K562 (cell line): ENCODE results near the gene ZNF792. TPM values are rescaled to one million over a fixed set of nuclear protein-coding genes. Genes with fewer than 3 reads are reported as not detected.

ENCODE experiments used
- ATAC-seq: fragments of 200-7000 bp; cut with Tn5 transposase; 3 replicates; pipeline ENCODE4 v1.9.1; 2020; ENCODE audit warnings: moderate library complexity
- BruUV-seq: library from RNA; stranded (reverse); fragments of 400-500 nt; replicated peaks from 2 replicates; lab custom pipeline; 2021; lab: Mats Ljungman, UMichigan
- CTCF ChIA-PET: fragments of 300-600 bp; formaldehyde crosslinking; extraction: SDS; loops from one replicate; lab custom pipeline; 2021; ENCODE audit warnings: low intra/inter-chr PET ratio; lab: Yijun Ruan, JAX
- POLR2A ChIA-PET: fragments of 300-600, 350-650 bp; sonication (Branson Sonifier 250); formaldehyde crosslinking; extraction: SDS; loops from one replicate; lab custom pipeline; 2021; ENCODE audit warnings: antibody characterized with exemption, inconsistent platforms; lab: Yijun Ruan, JAX
- DNase-seq, 4 experiments: peaks; one replicate each; pipeline versions ENCODE4 v3.0.0 to v3.0.0-alpha.2; 2011 to 2018; ENCODE audit warnings: low spot score in 3 of 4, mixed read lengths in 3 of 4; ENCODE audit errors: extremely low read depth in 1 of 4
- FAIRE-seq: peaks from 2 replicates; lab custom pipeline; 2011; peaks lifted over from hg19 to GRCh38; lab: Jason Lieb, UNC
- H2AFZ ChIP-seq: 2 replicates; pipeline ENCODE4 v1.6.0; 2011; ENCODE audit warnings: low read depth, low read length, control low read depth, inconsistent platforms
- H3K27ac ChIP-seq: fragments of 200-600 bp; 3 replicates; pipeline ENCODE4 v1.8.0; 2011; ENCODE audit warnings: low read depth, mild to moderate bottlenecking, control low read depth, inconsistent platforms, low read length, moderate library complexity, mixed read lengths; ENCODE audit errors: extremely low read depth
- H3K27me3 ChIP-seq, 2 experiments: fragments of 300-600 bp in 1 of 2; 2 replicates in 1 of 2; 3 replicates in 1 of 2; pipeline versions ENCODE4 v1.6.0 to v1.8.0; 2011; ENCODE audit warnings: inconsistent platforms in 2 of 2, low read length in 2 of 2, mild to moderate bottlenecking in 1 of 2, mixed read lengths in 1 of 2, moderate library complexity in 1 of 2; ENCODE audit not compliant: control insufficient read depth in 2 of 2, insufficient read depth in 2 of 2
- H3K36me3 ChIP-seq: fragments of 300-600 bp; 3 replicates; pipeline ENCODE4 v1.8.0; 2011; ENCODE audit warnings: mild to moderate bottlenecking, low read length, inconsistent platforms; ENCODE audit not compliant: control insufficient read depth, insufficient read depth
- H3K4me1 ChIP-seq, 2 experiments: fragments of 200-600 bp in 1 of 2; replicated peaks in 1 of 2; 2 replicates in 1 of 2; 3 replicates in 1 of 2; pipeline versions ENCODE4 v1.5.1 to v1.8.0; 2011; ENCODE audit warnings: inconsistent platforms in 2 of 2, low read length in 2 of 2, mild to moderate bottlenecking in 1 of 2, mixed read lengths in 1 of 2, moderate library complexity in 1 of 2; ENCODE audit not compliant: control insufficient read depth in 2 of 2, insufficient read depth in 2 of 2
- H3K4me2 ChIP-seq: 2 replicates; pipeline ENCODE4 v1.6.1; 2011; ENCODE audit warnings: low read length, control low read depth, inconsistent platforms, mixed read lengths; ENCODE audit not compliant: insufficient read depth
- H3K4me3 ChIP-seq: fragments of 200-600 bp; sonication (generic), shearing (Covaris generic); 2 replicates; pipeline ENCODE4 v1.5.1; 2016; ENCODE audit warnings: control low read depth, inconsistent platforms
- H3K79me2 ChIP-seq: fragments of 200-600 bp; 3 replicates; pipeline ENCODE4 v1.8.0; 2011; ENCODE audit warnings: low read length, inconsistent platforms; ENCODE audit not compliant: control insufficient read depth, insufficient read depth
- H3K9ac ChIP-seq, 2 experiments: 2 replicates each; pipeline versions ENCODE4 v1.6.0 to v1.6.1; 2011; ENCODE audit warnings: low read depth in 2 of 2, low read length in 2 of 2, control low read depth in 1 of 2, inconsistent platforms in 1 of 2, mild to moderate bottlenecking in 1 of 2, mixed read lengths in 1 of 2; ENCODE audit not compliant: insufficient read depth in 1 of 2
- H3K9me1 ChIP-seq: one replicate; pipeline ENCODE4 v1.6.0; 2011; ENCODE audit warnings: inconsistent platforms, mild to moderate bottlenecking, low read length, moderate library complexity; ENCODE audit not compliant: control insufficient read depth, insufficient read depth
- H3K9me3 ChIP-seq: replicated peaks from 2 replicates; pipeline ENCODE4 v1.5.1; 2011; ENCODE audit warnings: low read depth, low read length, inconsistent platforms; ENCODE audit not compliant: control insufficient read depth, insufficient read depth
- H4K20me1 ChIP-seq: replicated peaks from 2 replicates; pipeline ENCODE4 v1.6.1; 2011; ENCODE audit warnings: low read length, inconsistent platforms, mixed read lengths; ENCODE audit not compliant: control insufficient read depth, insufficient read depth
- ARID2 ChIP-seq: fragments of 450-650 bp; IDR thresholded peaks from 2 replicates; pipeline ENCODE4 v1.6.1; 2017; ENCODE audit warnings: antibody characterized with exemption, mild to moderate bottlenecking
- CCNT2 ChIP-seq: IDR thresholded peaks from 2 replicates; pipeline ENCODE4 v1.6.1; 2011; ENCODE audit warnings: borderline replicate concordance, low read depth, mild to moderate bottlenecking, moderate library complexity, mixed read lengths, low read length; ENCODE audit not compliant: insufficient read length; ENCODE audit errors: extremely low read depth
- CHCHD3 ChIP-seq: fragments of 250-450 bp; sonication (Bioruptor Pico); IDR thresholded peaks from 2 replicates; pipeline ENCODE4 v2.1.2; 2022; ENCODE audit warnings: mild to moderate bottlenecking
- COPS2 ChIP-seq: fragments of 450-650 bp; conservative IDR thresholded peaks from 2 replicates; pipeline ENCODE4 v1.6.1; 2016; ENCODE audit warnings: mild to moderate bottlenecking, moderate library complexity
- DEAF1 ChIP-seq: fragments of 450-650 bp; formaldehyde crosslinking; IDR thresholded peaks from 2 replicates; pipeline ENCODE4 v1.4.0; 2020; ENCODE audit warnings: mild to moderate bottlenecking, moderate library complexity
- JUND ChIP-seq, 2 experiments: IDR thresholded peaks; 2 replicates in 1 of 2; 3 replicates in 1 of 2; pipeline ENCODE4 v1.6.1; 2011; ENCODE audit warnings: borderline replicate concordance in 2 of 2, low read depth in 2 of 2, low read length in 2 of 2, improper control_type of control experiment in 1 of 2, missing biosample characterization in 1 of 2, missing genetic modification characterization in 1 of 2, missing genetic modification reagents in 1 of 2
- SAFB ChIP-seq: fragments of 200-400 bp; formaldehyde crosslinking; IDR thresholded peaks from 2 replicates; pipeline ENCODE4 v1.6.1; 2017; ENCODE audit warnings: low read depth, low read length, borderline replicate concordance
- ZBTB1 ChIP-seq: sonication (generic); formaldehyde crosslinking; IDR thresholded peaks from 2 replicates; pipeline ENCODE4 v1.8.1; 2023; ENCODE audit warnings: missing genetic modification reagents, low read depth, mild to moderate bottlenecking, borderline replicate concordance
- ZBTB12 ChIP-seq: fragments of 250-450 bp; sonication (Bioruptor Pico); IDR thresholded peaks from 2 replicates; pipeline ENCODE4 v1.4.0; 2020
- ZBTB8A ChIP-seq: fragments of 450-650 bp; IDR thresholded peaks from 2 replicates; pipeline ENCODE4 v1.6.1; 2018; ENCODE audit warnings: mild to moderate bottlenecking, moderate library complexity; ENCODE audit not compliant: partially characterized antibody
- ZC3H4 ChIP-seq: sonication (generic); formaldehyde crosslinking; IDR thresholded peaks from 2 replicates; pipeline ENCODE4 v1.9.0; 2021; ENCODE audit warnings: missing genetic modification reagents, borderline replicate concordance
- ZKSCAN1 ChIP-seq: fragments of 150-350 bp; IDR thresholded peaks from 2 replicates; pipeline ENCODE4 v1.6.1; 2016; ENCODE audit warnings: low read depth, low read length
- WGBS: fragments of 100-300 bp; shearing (Covaris generic); methylation state at CpG from one replicate; pipeline ENCODE4 v1.1.6; 2016; ENCODE audit warnings: low coverage, mixed read lengths; ENCODE audit not compliant: insufficient coverage; ENCODE audit errors: missing lambda C conversion rate; 5-methylcytosine and 5-hydroxymethylcytosine counted together
- in situ Hi-C: fragments of 300-500 bp; cut with MboI; formaldehyde crosslinking; loops from 4 replicates; pipeline ENCODE4 v1.15.0; 2018; ENCODE audit warnings: inconsistent platforms, mixed read lengths
- intact Hi-C: fragments of 100-400 bp; cut with micrococcal nuclease; formaldehyde crosslinking; loops from 2 replicates; pipeline ENCODE4 v1.14.2; 2022
- polyA plus RNA-seq, 8 experiments: library from polyadenylated mRNA; depleted of rRNA in 4 of 8; stranded (reverse) in 5 of 8; unstranded in 3 of 8; fragments of >200 nt; fragmentation: Nextera tagmentation in 2 of 8; fragmentation: Illumina TruSeq in 1 of 8; extraction: Ambion mirVana in 2 of 8; extraction: Trizol in 1 of 8; gene quantifications; 2 replicates each; pipeline versions ENCODE4 v1.2.1 to v1.2.3, GENCODE V29; 2011 to 2014; ENCODE audit warnings: inconsistent platforms in 1 of 8, missing spikeins in 1 of 8
- total RNA-seq, 7 experiments: library from RNA; depleted of rRNA in 6 of 7; stranded (reverse); fragments of >200 nt in 6 of 7; fragmentation: Illumina TruSeq in 2 of 7; extraction: Trizol in 2 of 7; gene quantifications; 2 replicates each; pipeline versions ENCODE4 v1.2.1 to v1.2.3, GENCODE V29; 2011 to 2021; ENCODE audit warnings: low replicate concordance in 1 of 7

ZNF792 gene
- total and polyA plus RNA-seq, 9 of the 15 experiments (the other 6 are each of a cell fraction or from before 2014, with no cell fraction given): 3.3 to 16.5 (median 10.4) TPM

GRCh38 chr19:34990578-34991192, 26.7 kb upstream of the ZNF792 start:
- 0 out of 2 replicates have a peak, but pooled peaks cover 2% of the 10 kb centered on the region for H3K9me3 ChIP-seq
- ATAC-seq (no peak), DNase-seq (no peak), FAIRE-seq (peak; percentile 42)
- no peaks in the 10 kb centered on the region for H3K9me1 ChIP-seq
- WGBS: 6% methylated on average over 13 of the region's 13 CpGs
- no peaks in the 10 kb centered on the region for H3K79me2 ChIP-seq
- H4K20me1 ChIP-seq: no peaks in the 10 kb centered on the region
- H3K4me2 ChIP-seq: no peak overlapping the region
- in situ Hi-C loops (no loop called here), intact Hi-C loops (no loop called here)
- POLR2A ChIA-PET: interaction anchor here (1.0 to 2.3 kb wide), 2 partner anchors 9 to 20 kb away, joined by 3 to 9 read pairs; partner anchors contain the start of gene GRAMD1A
- TF ChIP-seq ZC3H4 (no peak), SAFB (no peak), ZKSCAN1 (no peak), ZBTB1 (CRISPR knock-in tag) (no peak)
- CTCF ChIA-PET: no interaction called here
- no peak overlapping the region for H2AFZ ChIP-seq
- no peaks in the 10 kb centered on the region for H3K36me3 ChIP-seq
- no peak overlapping the region for H3K27ac ChIP-seq
- no peak overlapping the region for H3K4me3 ChIP-seq
- H3K27me3 ChIP-seq: peaks cover 0 to 14% of the 10 kb centered on the region in 2 experiments; a peak in 1 of 5 replicates
- BruUV-seq: no TSS peak
- no peaks in the 10 kb centered on the region; a peak in 1 of 5 replicates for H3K4me1 ChIP-seq
- no peak overlapping the region for H3K9ac ChIP-seq

GRCh38 chr19:34989298-34989697, 25.3 kb upstream of the ZNF792 start:
- WGBS: 5% methylated on average over 6 of the region's 6 CpGs
- TF ChIP-seq DEAF1: no peak
- no peak for TF ChIP-seq ARID2
- TF ChIP-seq CHCHD3 (CRISPR knock-in tag): no peak
- no peak for TF ChIP-seq ZBTB8A
- no peak for TF ChIP-seq COPS2
- TF ChIP-seq JUND (IDR thresholded peaks at IDR 0.05; ENCODE audit: borderline replicate concordance, low read depth, low read length): no peak
- TF ChIP-seq JUND (tag; IDR thresholded peaks at IDR 0.05; ENCODE audit: borderline replicate concordance, low read depth, low read length): no peak
- no peak for TF ChIP-seq ZBTB12 (CRISPR knock-in tag)
- no peak for TF ChIP-seq CCNT2

More at GRCh38 chr19:34989298-34989697, 25.3 kb upstream of the ZNF792 start:
- POLR2A ChIA-PET: interaction anchor here (1.8 to 2.3 kb wide), 2 partner anchors 8 to 10 kb away, joined by 3 to 9 read pairs; partner anchors contain the start of gene GRAMD1A
- no peak overlapping the region for H3K27ac ChIP-seq
- no peak overlapping the region for H3K4me2 ChIP-seq
- no peak overlapping the region for H3K4me3 ChIP-seq
- no peak overlapping the region for H2AFZ ChIP-seq
- H3K9me1 ChIP-seq: no peaks in the 10 kb centered on the region
- peaks cover 7% of the 10 kb centered on the region for H3K9me3 ChIP-seq
- H3K27me3 ChIP-seq: peaks cover 0 to 14% of the 10 kb centered on the region in 2 experiments; a peak in 1 of 5 replicates
- in situ Hi-C loops: no loop called here
- CTCF ChIA-PET: no interaction called here
- H3K79me2 ChIP-seq: no peaks in the 10 kb centered on the region
- ATAC-seq: no peak
- DNase-seq: no peak
- intact Hi-C loops: no loop called here
- no peak for FAIRE-seq
- H4K20me1 ChIP-seq: no peaks in the 10 kb centered on the region
- H3K4me1 ChIP-seq: no peaks in the 10 kb centered on the region; a peak in 1 of 5 replicates
- no TSS peak for BruUV-seq
- H3K36me3 ChIP-seq: no peaks in the 10 kb centered on the region
- no peak overlapping the region for H3K9ac ChIP-seq
